Activated T-cell treated with anti-CD3 and anti-CD28 coated beads, Interleukin-2, amount 50 U/mL, for 4 hours (primary cell): ENCODE results near the gene PRRG4. TPM values are rescaled to one million over a fixed set of nuclear protein-coding genes. Genes with fewer than 3 reads are reported as not detected.
A peak's percentile ranks its signal among the peaks of the same experiment; 100 is the strongest.
"Not testable (repeated sequence)": the region's sequence is repeated elsewhere in the genome, so short reads cannot be mapped to it uniquely, and the experiment has no call there.

Experiments used
- ATAC-seq, 2 donors: fragments of 200-7000 bp; cut with Tn5 transposase; one replicate each; pipeline ENCODE4 v1.10.0; 2021
- DNase-seq: peaks from one replicate; pipeline ENCODE4 v3.0.0-alpha.2; 2020
- H3K27me3 Mint-ChIP-seq: one replicate; pipeline ENCODE4 v1.8.0; 2021; ENCODE audit warnings: low read depth, mixed read lengths
- H3K36me3 Mint-ChIP-seq: one replicate; pipeline ENCODE4 v1.8.0; 2022; ENCODE audit warnings: mixed read lengths; ENCODE audit not compliant: insufficient read depth
- H3K4me1 Mint-ChIP-seq: one replicate; pipeline ENCODE4 v1.8.0; 2021; ENCODE audit warnings: low read depth, mixed read lengths
- H3K4me3 Mint-ChIP-seq: one replicate; pipeline ENCODE4 v1.8.0; 2021; ENCODE audit warnings: mild to moderate bottlenecking, moderate library complexity, mixed read lengths
- H3K9me3 Mint-ChIP-seq: one replicate; pipeline ENCODE4 v1.8.0; 2021; ENCODE audit warnings: mixed read lengths
- total RNA-seq, 3 donors: library from RNA; stranded (reverse); gene quantifications; one replicate each; pipeline ENCODE4 v1.2.1, GENCODE V29; 2021

Gene PRRG4
- under 1 TPM; 0.45 to 0.68 (median 0.56) TPM for total RNA-seq

DNA sequence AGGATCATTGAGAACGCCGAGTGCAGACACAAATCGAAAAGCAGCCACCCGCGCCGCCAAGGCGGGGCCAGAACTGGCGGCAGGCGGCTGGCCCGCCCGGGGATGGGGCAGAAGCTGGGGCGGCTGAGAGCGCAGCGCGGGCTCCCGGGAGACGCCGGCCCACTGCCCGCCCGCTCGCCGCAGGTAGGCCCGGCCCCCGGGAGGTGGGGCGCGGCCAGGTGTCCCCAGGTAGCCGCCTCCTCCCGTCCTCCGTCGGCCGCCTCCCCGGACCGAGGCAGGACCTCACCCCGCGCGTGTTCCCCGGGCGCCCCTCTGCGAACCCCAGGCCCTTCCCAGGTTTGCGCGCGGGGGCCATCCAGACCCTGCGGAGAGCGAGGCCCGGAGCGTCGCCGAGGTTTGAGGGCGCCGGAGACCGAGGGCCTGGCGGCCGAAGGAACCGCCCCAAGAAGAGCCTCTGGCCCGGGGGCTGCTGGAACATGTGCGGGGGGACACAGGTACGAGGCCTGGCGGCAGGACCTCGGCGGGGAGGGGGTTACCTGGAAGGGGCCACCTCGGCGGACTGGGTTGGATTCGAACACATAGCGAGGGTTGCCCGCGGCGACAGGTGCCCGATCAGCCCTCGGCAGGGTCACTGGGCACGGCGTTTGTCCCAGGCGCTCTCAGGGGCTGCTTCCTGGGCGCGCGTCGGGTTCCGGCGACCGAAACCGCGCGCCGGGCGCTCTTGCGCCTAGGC, at the start of gene PRRG4:
Gene PRRG4 (plus strand): TSS at position 248 of the 733 bp plus-strand sequence. CDS start 603 bp downstream, outside the sequence.
- peak; percentile 84 to 90 for ATAC-seq
- Mint-ChIP-seq H3K9me3 (no peaks in the 10 kb centered on the region), H3K36me3 (no peaks in the 10 kb centered on the region), H3K27me3 (peaks cover 26% of the 10 kb centered on the region), H3K4me1 (peaks cover 7% of the 10 kb centered on the region), H3K4me3 (peak within 1 kb of the TSS; percentile 85)
- peak; percentile 5 for DNase-seq

- H3K27me3 Mint-ChIP-seq, DNase-seq, H3K36me3 Mint-ChIP-seq, H3K4me3 Mint-ChIP-seq, H3K4me1 Mint-ChIP-seq, ATAC-seq, H3K9me3 Mint-ChIP-seq: not testable (repeated sequence)
Measured at GRCh38 chr11:32780839-32781238, 48.9 kb upstream of the PRRG4 start.

DNA sequence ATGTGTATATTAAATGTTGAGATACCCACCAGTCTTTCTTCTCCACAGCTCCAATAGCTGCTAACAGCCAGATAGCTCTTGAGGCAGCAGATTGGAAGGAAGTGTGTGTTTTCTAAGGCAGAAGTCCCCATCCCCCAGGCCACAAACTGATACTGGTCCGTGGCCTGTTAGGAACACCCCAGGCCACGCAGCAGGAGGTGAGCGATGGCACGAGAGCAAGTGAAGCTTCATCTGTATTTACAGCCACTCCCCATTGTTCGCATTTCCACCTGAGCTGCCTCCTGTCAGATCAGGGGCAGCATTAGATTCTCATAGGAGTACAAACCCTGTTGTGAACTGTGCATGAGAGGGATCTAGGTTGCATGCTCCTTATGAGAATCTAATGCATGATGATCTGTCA, 48.0 kb upstream of the PRRG4 start:
- Mint-ChIP-seq H3K27me3 (peaks cover 5% of the 10 kb centered on the region), H3K4me1 (no peaks in the 10 kb centered on the region), H3K4me3 (no peak overlapping the region), H3K9me3 (no peaks in the 10 kb centered on the region), H3K36me3 (no peaks in the 10 kb centered on the region)
- ATAC-seq (no peak), DNase-seq (no peak)

DNA sequence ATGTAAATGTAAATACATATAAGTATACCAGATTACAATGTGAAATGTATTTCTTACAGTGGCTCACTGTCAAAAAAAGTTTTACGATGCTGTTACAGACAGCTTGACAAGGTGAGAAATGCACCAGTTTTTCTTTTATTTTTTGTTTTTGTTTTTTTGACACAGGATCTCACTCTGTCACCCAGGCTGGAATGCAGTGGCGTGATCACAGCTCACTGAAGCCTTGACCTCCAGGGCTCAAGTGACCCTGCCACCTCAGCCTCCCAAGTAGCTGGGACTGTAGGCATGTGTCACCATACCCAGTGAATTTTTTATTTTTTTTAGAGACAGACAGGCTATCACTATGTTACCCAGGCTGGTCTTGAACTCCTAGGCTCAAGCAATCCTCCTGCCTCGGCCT, 44.5 kb upstream of the PRRG4 start:
- Mint-ChIP-seq H3K27me3 (peaks cover 12% of the 10 kb centered on the region), H3K4me3 (no peak overlapping the region), H3K9me3 (no peaks in the 10 kb centered on the region), H3K36me3 (no peaks in the 10 kb centered on the region), H3K4me1 (no peaks in the 10 kb centered on the region)
- no peak for ATAC-seq
- no peak for DNase-seq

DNA sequence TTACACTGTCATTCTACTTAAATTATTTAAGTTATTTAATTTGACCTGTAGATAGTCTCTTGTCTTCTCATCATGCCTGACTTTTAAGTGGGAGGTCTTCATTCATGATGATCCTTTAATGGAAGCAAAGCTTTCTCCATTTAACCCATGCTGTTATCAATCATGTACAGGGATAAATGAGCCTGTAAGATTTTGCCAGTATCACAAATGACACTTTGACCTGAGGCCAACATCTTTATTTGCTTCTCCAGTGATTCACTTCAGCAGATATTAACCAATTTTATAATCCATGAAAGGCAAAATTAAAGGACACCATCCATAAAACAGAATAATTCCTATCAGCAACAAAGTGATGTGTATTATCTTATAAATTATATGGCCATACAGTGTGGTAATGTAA, 42.9 kb upstream of the PRRG4 start:
- no peak for DNase-seq
- Mint-ChIP-seq H3K27me3 (peaks cover 17% of the 10 kb centered on the region), H3K36me3 (no peaks in the 10 kb centered on the region), H3K9me3 (no peaks in the 10 kb centered on the region), H3K4me3 (no peak overlapping the region), H3K4me1 (no peaks in the 10 kb centered on the region)
- no peak for ATAC-seq

DNA sequence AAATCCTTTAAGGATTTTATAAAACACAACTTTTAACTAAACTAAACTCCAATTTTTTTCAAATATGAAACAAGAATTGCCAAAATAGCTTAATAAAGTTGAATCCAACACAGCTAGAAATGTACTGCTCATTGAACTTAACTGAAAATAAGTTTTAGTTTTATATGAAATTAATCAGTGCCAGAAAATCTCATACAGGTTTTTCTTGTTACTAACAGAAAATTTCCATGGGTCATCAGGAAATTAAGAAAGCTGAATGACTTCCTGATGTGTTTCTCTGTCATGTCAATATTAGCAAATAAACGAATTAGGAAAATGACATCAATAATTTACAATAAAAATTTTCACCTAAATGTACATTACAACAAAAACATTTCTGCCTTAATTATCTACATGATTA, 38.8 kb upstream of the PRRG4 start:
- ATAC-seq (no peak), DNase-seq (no peak)
- H3K9me3 Mint-ChIP-seq, result no peaks in the 10 kb centered on the region
- H3K4me3 Mint-ChIP-seq, result no peak overlapping the region
- peaks cover 20% of the 10 kb centered on the region for H3K27me3 Mint-ChIP-seq
- peaks cover 3% of the 10 kb centered on the region for H3K4me1 Mint-ChIP-seq
- H3K36me3 Mint-ChIP-seq, result no peaks in the 10 kb centered on the region

DNA sequence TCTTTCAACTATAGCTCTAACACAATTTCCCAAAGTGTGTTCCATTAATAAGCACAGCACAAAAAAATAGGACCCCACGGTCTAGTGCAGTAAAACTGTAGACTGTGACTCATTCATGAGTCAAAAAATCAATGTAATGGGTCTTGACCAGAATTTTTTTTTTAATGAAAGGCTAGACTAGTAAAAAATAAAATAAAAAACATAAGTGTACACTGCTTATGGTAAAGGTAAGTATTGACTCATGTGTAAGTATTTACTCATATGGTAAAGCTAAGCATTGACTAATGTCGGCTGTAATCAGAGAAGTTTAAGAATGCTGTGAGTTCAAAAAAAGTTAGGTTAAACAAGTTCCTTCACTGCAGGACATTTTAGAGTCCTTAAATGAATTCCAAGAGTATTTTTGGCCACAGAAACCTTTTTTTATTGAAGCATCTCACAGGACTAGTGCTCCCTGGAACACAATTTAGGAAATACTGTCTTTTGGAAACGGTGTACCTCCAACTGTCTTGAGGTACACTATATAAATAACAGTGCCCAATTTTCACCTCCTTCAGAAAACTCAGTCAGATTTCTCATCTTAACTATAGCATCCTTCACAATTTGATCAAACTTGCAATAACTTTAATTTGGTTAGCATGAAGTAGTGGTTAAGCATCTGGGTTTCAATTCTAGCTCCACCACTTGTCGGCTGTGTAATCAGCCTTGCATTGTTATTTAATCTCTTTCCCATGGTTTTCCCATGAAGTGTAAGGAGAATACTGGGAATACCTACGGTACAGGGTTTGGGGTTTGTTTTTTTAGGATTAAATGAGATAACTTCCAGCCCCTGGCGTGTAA, 37.4 kb upstream of the PRRG4 start:
- DNase-seq, result no peak
- Mint-ChIP-seq H3K27me3 (peaks cover 20% of the 10 kb centered on the region), H3K9me3 (no peaks in the 10 kb centered on the region), H3K4me1 (peaks cover 3% of the 10 kb centered on the region), H3K36me3 (no peaks in the 10 kb centered on the region), H3K4me3 (no peak overlapping the region)
- ATAC-seq, result no peak

DNA sequence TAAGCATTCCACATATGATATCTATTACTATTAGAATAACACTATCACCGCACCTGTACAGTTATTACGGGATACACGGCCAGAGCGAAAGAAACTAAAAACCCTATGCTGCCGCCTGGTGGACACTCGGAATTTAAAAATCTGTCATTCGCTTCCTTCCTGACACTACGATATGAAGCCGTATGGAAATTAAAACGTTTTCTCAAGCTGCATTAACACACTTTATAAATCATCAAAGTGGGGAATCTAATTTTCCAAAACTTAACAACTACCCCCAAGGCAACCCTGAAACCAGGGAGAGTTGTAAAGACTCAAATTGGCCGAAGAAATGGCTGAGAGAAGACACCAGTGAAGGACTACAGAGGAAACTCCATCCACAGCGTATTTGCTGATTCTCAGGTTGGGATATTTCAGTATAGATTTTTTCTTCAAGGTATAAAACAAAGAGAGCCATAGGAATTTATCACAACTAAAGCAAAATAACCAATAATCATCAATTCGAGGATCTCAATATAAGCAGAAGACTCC, 36.7 kb upstream of the PRRG4 start:
- DNase-seq, result peak; percentile 60
- Mint-ChIP-seq H3K27me3 (peaks cover 17% of the 10 kb centered on the region), H3K36me3 (no peaks in the 10 kb centered on the region), H3K4me3 (peak overlapping the region; percentile 37), H3K9me3 (no peaks in the 10 kb centered on the region), H3K4me1 (peaks cover 3% of the 10 kb centered on the region)
- ATAC-seq, result peak; percentile 57 to 58

DNA sequence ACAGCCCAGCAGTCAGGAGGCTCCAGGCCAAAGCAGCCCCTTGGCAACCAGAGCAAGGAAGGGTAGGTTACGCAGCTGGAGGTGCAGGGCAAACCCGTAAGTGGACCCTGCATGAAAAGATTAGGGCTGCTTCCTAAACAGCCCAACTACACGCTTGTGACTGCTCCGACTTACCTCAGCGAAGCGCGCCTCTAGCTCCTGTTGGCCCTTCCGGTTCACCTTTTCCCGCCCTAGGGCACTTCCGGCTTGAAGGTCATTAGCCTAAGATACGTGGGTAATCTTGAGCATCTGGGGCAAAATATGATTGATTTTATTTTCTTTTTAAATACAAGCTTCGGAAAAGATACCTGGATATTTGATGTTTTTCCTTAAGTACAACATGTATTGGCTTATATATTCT, 35.3 kb upstream of the PRRG4 start, which contains the start of gene CCDC73:
Gene CCDC73 (minus strand): TSS at position 224 of the 400 bp plus-strand sequence. CDS start 34,419 bp downstream, outside the sequence.
- DNase-seq, result no peak
- Mint-ChIP-seq H3K4me3 (no peak within 1 kb of the TSS), H3K9me3 (no peaks in the 10 kb centered on the region), H3K36me3 (no peaks in the 10 kb centered on the region), H3K4me1 (peaks cover 3% of the 10 kb centered on the region), H3K27me3 (peaks cover 15% of the 10 kb centered on the region)
- ATAC-seq, result no peak

GRCh38 chr11:32796425-32796824, 33.3 kb upstream of the PRRG4 start:
- Mint-ChIP-seq H3K4me3 (no peak overlapping the region), H3K27me3 (peaks cover 12% of the 10 kb centered on the region), H3K4me1 (peaks cover 3% of the 10 kb centered on the region), H3K9me3 (no peaks in the 10 kb centered on the region), H3K36me3 (no peaks in the 10 kb centered on the region)
- DNase-seq, result no peak
- no peak for ATAC-seq

GRCh38 chr11:32809313-32809712, 20.4 kb upstream of the PRRG4 start:
- no peaks in the 10 kb centered on the region for H3K27me3 Mint-ChIP-seq
- no peaks in the 10 kb centered on the region for H3K9me3 Mint-ChIP-seq
- no peak overlapping the region for H3K4me3 Mint-ChIP-seq
- DNase-seq, result peak; percentile 13
- H3K36me3 Mint-ChIP-seq, result no peaks in the 10 kb centered on the region
- peak; percentile 70 to 75 for ATAC-seq
- H3K4me1 Mint-ChIP-seq, result no peaks in the 10 kb centered on the region

DNA sequence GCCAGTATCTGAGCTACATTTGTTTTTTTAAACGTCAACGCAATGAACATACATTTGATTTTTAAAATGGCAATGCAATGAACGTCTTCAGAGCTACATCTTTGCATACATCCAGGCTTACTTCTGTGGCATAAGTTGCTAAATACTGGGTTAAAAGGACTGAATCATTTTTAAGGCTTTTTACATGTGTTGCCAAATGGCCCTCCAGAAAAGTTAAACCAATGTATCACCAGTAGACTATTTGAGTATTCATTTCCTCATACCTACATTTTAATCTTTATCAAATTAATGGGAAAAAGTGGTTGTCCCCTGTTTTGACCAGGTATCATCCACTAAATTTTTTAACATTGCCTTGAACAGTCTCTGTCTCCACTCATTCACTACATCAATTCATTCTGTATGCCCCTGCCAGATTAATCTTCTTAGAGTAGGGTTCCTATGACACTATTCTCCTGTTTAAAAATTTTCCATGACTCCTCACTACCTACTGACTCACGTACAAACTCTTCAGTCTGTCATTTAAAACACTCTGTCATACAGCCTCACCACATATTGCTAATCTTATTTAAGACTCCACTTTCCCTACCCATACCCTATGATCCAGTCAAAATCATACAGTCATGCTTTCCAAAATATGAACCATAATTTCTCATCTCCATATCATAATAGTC, 12.4 kb upstream of the PRRG4 start:
- Mint-ChIP-seq H3K36me3 (no peaks in the 10 kb centered on the region), H3K4me1 (peaks cover 12% of the 10 kb centered on the region), H3K4me3 (no peak overlapping the region), H3K27me3 (peaks cover 2% of the 10 kb centered on the region), H3K9me3 (no peaks in the 10 kb centered on the region)
- ATAC-seq (peak; percentile 78 to 82), DNase-seq (no peak)

GRCh38 chr11:32817852-32818183, 11.9 kb upstream of the PRRG4 start:
- Mint-ChIP-seq H3K4me3 (no peak overlapping the region), H3K27me3 (peaks cover 5% of the 10 kb centered on the region), H3K36me3 (no peaks in the 10 kb centered on the region), H3K4me1 (peaks cover 14% of the 10 kb centered on the region), H3K9me3 (no peaks in the 10 kb centered on the region)
- ATAC-seq, result peak; percentile 61 to 69
- DNase-seq, result no peak

GRCh38 chr11:32819187-32819586, 10.5 kb upstream of the PRRG4 start:
- no peak for ATAC-seq
- H3K36me3 Mint-ChIP-seq, result no peaks in the 10 kb centered on the region

More at GRCh38 chr11:32819187-32819586, 10.5 kb upstream of the PRRG4 start:
- H3K4me3 Mint-ChIP-seq, result no peak overlapping the region
- H3K4me1 Mint-ChIP-seq, result peaks cover 14% of the 10 kb centered on the region
- no peaks in the 10 kb centered on the region for H3K9me3 Mint-ChIP-seq
- no peak for DNase-seq
- H3K27me3 Mint-ChIP-seq, result peaks cover 5% of the 10 kb centered on the region
